SK-N-MC (cell line): Measurements from ENCODE around the gene WNT5B.

Experiments
- DNase-seq: peaks from one replicate; pipeline ENCODE4 v3.0.0-alpha.2; 2011; ENCODE audit warnings: low read depth, low spot score
- H3K27ac ChIP-seq: fragments of 200-600 bp; sonication (generic); 2 replicates; pipeline ENCODE4 v1.5.1; 2016; ENCODE audit warnings: mixed run types
- H3K36me3 ChIP-seq: fragments of 200-600 bp; sonication (generic); 2 replicates; pipeline ENCODE4 v1.6.1; 2017; ENCODE audit warnings: antibody characterized with exemption, low read length, mixed read lengths; ENCODE audit not compliant: insufficient read depth
- H3K4me3 ChIP-seq: fragments of 200-600 bp; sonication (generic); 2 replicates; pipeline ENCODE4 v1.5.1; 2016
- H3K9ac ChIP-seq: fragments of 200-600 bp; sonication (generic); 2 replicates; pipeline ENCODE4 v1.8.0; 2017; ENCODE audit warnings: mixed run types, mixed read lengths; ENCODE audit not compliant: insufficient read length
- H3K9me3 ChIP-seq: fragments of 200-600 bp; sonication (generic); 2 replicates; pipeline ENCODE4 v1.6.1; 2017; ENCODE audit warnings: low read depth, mild to moderate bottlenecking, antibody characterized with exemption, low read length, moderate library complexity, mixed read lengths
- EZH2 ChIP-seq: fragments of 200-600 bp; sonication (generic); IDR thresholded peaks from one replicate; pipeline ENCODE4 v1.6.1; 2017; ENCODE audit warnings: antibody characterized with exemption
- FOXP2 ChIP-seq: optimal IDR thresholded peaks from 2 replicates; pipeline ENCODE3; 2011; ENCODE audit warnings: mild to moderate bottlenecking, moderate library complexity; ENCODE audit not compliant: insufficient read depth; ENCODE audit errors: extremely low read length, control extremely low read depth
- POLR2AphosphoS5 ChIP-seq: IDR thresholded peaks from 2 replicates; pipeline ENCODE4 v1.6.1; 2012; ENCODE audit warnings: mild to moderate bottlenecking, low read depth, low read length, borderline replicate concordance

WNT5B gene

GRCh38 chr12:1670358-1671268 lies 41.6 kb downstream of the WNT5B start:
- DNase-seq = no peak
- H3K36me3 ChIP-seq = no peaks in the 10 kb centered on the region
- TF ChIP-seq POLR2AphosphoS5 (no peak), FOXP2 (no peak), EZH2 (no peak)
- no peak overlapping the region for H3K9ac ChIP-seq
- no peak overlapping the region for H3K27ac ChIP-seq
- H3K9me3 ChIP-seq = no peaks in the 10 kb centered on the region
- H3K4me3 ChIP-seq = no peak overlapping the region

DNA sequence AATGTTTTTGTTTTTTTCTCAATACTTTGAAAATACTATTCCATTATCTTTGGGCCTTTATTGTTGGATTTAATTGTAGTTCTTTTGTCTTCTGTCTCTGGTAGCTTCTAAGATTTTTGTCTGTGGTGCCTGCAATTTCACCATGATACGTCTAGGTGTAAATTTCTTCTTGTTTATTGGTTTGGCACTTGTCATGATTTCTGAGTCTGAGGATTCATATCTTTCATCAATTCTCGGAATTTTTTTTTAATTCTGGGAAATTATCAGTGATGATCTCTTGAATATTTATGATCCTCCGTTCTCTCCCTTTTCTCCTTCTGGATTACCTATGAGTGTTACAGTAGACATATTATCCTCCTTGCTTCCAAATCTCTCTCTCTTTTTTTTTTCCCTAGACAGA lies 47.0 kb downstream of the WNT5B start:
- H3K36me3 ChIP-seq = no peaks in the 10 kb centered on the region
- H3K27ac ChIP-seq = no peak overlapping the region
- H3K9me3 ChIP-seq = no peaks in the 10 kb centered on the region
- H3K9ac ChIP-seq = no peak overlapping the region
- no peak overlapping the region for H3K4me3 ChIP-seq
- DNase-seq = no peak
- TF ChIP-seq FOXP2 = no peak
- TF ChIP-seq EZH2 = no peak

DNA sequence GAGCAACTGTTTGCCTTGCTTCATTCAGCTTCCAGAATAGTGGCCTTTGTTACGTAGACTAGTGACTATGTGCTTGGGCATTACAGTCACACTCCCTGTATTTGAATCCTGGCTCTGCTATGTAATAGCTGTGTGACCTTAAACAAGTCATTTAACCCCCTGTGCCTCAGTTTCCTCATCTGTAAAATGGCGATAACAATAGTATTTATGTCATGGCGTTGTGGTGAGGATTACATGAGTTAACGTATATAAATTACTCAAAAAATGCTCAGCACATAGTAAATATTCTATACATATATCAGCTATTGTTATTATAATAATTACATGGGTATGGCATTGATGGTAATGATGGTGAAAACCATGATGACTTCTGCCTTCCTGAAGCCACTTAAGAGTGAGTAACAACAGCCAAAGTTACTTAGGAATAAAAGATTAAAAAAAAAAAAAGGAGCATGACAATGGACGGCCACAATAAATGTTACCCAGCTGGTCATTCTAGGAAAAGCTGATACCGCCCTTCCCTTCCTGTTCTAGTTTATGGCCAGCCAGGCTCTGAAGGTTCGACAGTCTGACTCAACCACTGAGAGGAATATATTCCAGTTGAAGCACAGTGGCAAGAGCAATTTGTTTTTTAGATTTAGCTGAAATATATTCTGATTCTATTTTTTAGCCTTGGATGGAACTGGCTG lies 51.9 kb downstream of the WNT5B start:
- no peak for DNase-seq
- Histone ChIP-seq H3K9ac (no peak overlapping the region), H3K36me3 (no peaks in the 10 kb centered on the region), H3K27ac (no peak overlapping the region), H3K9me3 (no peaks in the 10 kb centered on the region), H3K4me3 (no peak overlapping the region)
- TF ChIP-seq POLR2AphosphoS5 (no peak), EZH2 (no peak), FOXP2 (no peak)

GRCh38 chr12:1681493-1681807 lies 52.4 kb downstream of the WNT5B start:
- no peak overlapping the region for H3K4me3 ChIP-seq
- H3K9ac ChIP-seq = no peak overlapping the region
- no peak for DNase-seq
- H3K9me3 ChIP-seq = no peaks in the 10 kb centered on the region
- TF ChIP-seq EZH2 = no peak
- no peak for TF ChIP-seq FOXP2
- no peak for TF ChIP-seq POLR2AphosphoS5
- H3K27ac ChIP-seq = no peak overlapping the region
- H3K36me3 ChIP-seq = no peaks in the 10 kb centered on the region

DNA sequence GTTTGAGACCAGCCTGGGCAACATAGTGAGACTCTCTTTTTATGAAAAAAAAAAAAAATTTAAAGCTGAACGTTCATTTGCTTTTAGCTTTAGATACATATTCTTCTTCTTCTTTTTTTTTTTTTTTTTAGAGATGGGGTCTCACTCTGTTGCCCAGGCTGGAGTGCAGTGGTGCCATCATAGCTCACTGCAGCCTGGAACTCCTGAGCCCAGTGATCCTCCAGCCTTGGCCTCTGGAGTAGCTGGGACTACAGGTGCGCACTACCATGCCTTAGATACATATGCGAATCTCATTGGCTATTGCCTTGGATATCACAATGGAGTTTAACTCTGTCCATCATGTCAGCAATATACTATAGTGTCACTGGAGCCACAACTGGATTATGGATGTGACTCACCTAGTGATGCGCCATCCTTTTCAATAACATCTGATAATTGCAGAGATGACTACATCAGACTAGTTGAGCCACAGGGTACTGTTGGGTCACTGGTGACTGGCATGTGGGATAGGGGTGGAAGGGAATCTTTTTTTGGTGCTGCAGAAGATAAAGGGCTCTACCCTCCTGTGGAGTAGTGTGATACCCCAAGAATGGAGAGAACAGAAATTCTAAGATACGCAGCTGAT lies 59.2 kb downstream of the WNT5B start:
- H3K4me3 ChIP-seq = no peak overlapping the region
- TF ChIP-seq POLR2AphosphoS5 (no peak), EZH2 (no peak), FOXP2 (no peak)

DNA sequence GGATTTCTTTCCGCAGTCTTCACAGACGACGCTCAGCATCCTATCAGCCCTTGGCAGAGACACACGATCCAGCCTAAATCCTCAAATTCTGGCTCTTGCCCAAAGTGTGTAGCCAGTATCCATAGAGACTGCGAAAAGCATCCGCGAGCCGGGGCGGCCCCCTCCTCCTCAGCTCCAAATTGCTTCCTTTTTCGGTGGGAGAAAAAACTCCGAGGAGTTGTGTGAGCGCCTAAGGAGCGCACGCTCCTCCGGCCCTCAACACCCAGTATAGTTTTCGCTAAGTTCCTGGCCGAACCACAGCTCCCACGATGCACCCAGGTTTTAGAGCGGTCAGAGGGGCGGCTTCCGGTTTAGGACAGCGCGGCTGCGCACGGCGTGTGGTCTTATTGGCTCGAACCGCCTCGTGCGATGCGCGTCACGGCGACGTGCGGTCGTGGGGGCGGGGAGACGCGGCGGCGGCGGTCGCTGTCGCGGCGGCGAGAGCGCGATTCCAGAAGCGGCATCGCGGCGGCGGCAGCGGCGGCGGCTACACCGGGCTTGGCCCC lies 61.6 kb downstream of the WNT5B start, which contains the start of gene ADIPOR2:
ADIPOR2 (plus strand) TSS at position 493 of the 545 bp plus-strand sequence. CDS start 63,274 bp downstream, outside the sequence.
- H3K9me3 ChIP-seq = no peaks in the 10 kb centered on the region
- peak; percentile 75 for DNase-seq
- TF ChIP-seq POLR2AphosphoS5 = peak; percentile 96
- TF ChIP-seq FOXP2 = no peak
- TF ChIP-seq EZH2 = no peak

More for the DNA sequence above, 59.2 kb downstream of the WNT5B start:
- Histone ChIP-seq H3K36me3 (no peaks in the 10 kb centered on the region), H3K9me3 (no peaks in the 10 kb centered on the region), H3K27ac (no peak overlapping the region), H3K9ac (no peak overlapping the region)
- no peak for DNase-seq

DNA sequence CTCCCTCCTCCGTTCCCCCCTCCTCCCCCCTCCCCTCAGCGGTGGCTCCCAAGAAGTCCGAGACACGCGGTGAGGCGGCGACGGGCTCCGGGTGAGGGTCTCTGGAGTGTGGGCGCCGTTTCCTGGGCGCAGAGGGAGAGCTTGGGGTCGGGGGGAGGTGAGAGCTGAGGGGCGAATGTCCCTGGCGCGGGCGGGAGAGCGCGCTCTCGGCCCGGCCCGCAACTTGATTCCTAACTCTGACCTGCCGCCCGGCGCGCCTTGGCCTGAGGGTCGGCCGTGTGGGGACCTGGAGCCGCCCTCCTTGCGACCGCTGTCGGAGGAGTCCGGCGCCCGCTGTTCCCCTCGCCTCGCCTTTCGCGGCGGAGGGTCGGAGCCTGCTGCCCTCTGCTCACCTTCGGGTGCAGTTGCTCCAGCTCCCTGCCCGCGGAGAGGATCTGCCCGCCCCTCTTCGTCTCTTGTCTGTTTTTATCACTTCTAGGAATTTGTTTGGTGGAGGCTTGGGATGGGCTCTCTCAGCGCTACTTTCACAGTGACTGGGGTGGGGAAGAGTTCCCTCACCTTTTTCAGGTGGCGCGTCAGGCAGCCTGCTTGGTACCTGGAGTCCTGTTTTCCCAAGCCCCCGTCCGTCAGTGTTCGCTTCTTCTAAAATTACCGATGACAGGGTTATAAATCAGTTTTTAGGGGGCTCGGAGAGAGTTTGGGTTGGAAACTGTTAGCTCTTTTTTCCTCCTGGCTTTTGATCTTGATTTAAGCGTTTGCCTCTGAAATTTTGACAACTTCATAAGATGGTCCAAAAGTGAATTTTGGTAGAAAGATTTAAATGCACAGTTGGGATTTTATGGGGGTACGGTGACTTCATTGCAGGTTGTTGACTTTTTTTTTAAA lies 62.3 kb downstream of the WNT5B start:
- Histone ChIP-seq H3K4me3 (peak overlapping the region; percentile 94), H3K9ac (peak overlapping the region; percentile 95), H3K27ac (peak overlapping the region; percentile 87), H3K36me3 (peaks cover 6% of the 10 kb centered on the region; the same call in 1 of the 2 replicates), H3K9me3 (no peaks in the 10 kb centered on the region)
- DNase-seq = no peak
- no peak for TF ChIP-seq EZH2
- no peak for TF ChIP-seq POLR2AphosphoS5
- no peak for TF ChIP-seq FOXP2

More for the DNA sequence above, 61.6 kb downstream of the WNT5B start, which contains the start of gene ADIPOR2:
- Histone ChIP-seq H3K27ac (peak within 1 kb of the TSS; percentile 97), H3K4me3 (peak within 1 kb of the TSS; percentile 94), H3K9ac (peak within 1 kb of the TSS; percentile 95), H3K36me3 (peaks cover 6% of the 10 kb centered on the region; the same call in 1 of the 2 replicates)
